SK-N-SH treated with all-trans-retinoic acid at 6 μM for 48 hours (cell line): ENCODE measurements around the gene CHCT1.

Source experiments
- ATAC-seq: fragments of 200-7000 bp; cut with Tn5 transposase; 3 replicates; pipeline ENCODE4 v1.9.1; 2020; ENCODE audit warnings: mild to moderate bottlenecking, moderate library complexity
- ARNTL ChIP-seq: fragments of 450-650 bp; formaldehyde crosslinking; IDR thresholded peaks from 2 replicates; pipeline ENCODE4 v1.5.0; 2020; ENCODE audit warnings: low read depth, mild to moderate bottlenecking, moderate library complexity, borderline replicate concordance
- BACH2 ChIP-seq: fragments of 250-450 bp; sonication (Bioruptor Pico); IDR thresholded peaks from 2 replicates; pipeline ENCODE4 v1.9.0; 2021; ENCODE audit warnings: mild to moderate bottlenecking, borderline replicate concordance
- CSDC2 ChIP-seq: fragments of 250-450 bp; sonication (Bioruptor Pico); IDR thresholded peaks from 2 replicates; pipeline ENCODE4 v1.5.0; 2020; ENCODE audit warnings: mild to moderate bottlenecking, moderate library complexity
- ESRRG ChIP-seq: fragments of 250-450 bp; sonication (Bioruptor Pico); IDR thresholded peaks from 2 replicates; pipeline ENCODE4 v1.6.1; 2021; ENCODE audit warnings: mild to moderate bottlenecking
- GLIS3 ChIP-seq: fragments of 250-450 bp; sonication (Bioruptor Pico); IDR thresholded peaks from 2 replicates; pipeline ENCODE4 v1.5.0; 2020; ENCODE audit warnings: mild to moderate bottlenecking, moderate library complexity
- ISL1 ChIP-seq: fragments of 250-450 bp; sonication (Bioruptor Pico); IDR thresholded peaks from 2 replicates; pipeline ENCODE4 v2.1.2; 2022; ENCODE audit warnings: mild to moderate bottlenecking, moderate library complexity
- OSR1 ChIP-seq: fragments of 250-450 bp; sonication (Bioruptor Pico); IDR thresholded peaks from 2 replicates; pipeline ENCODE4 v1.8.0; 2022; ENCODE audit warnings: moderate library complexity, mild to moderate bottlenecking, inconsistent platforms
- PPARA ChIP-seq: fragments of 250-450 bp; sonication (Bioruptor Pico); IDR thresholded peaks from 2 replicates; pipeline ENCODE4 v1.5.0; 2020; ENCODE audit warnings: mild to moderate bottlenecking, borderline replicate concordance
- RARB ChIP-seq: fragments of 250-450 bp; sonication (Bioruptor Pico); IDR thresholded peaks from 2 replicates; pipeline ENCODE4 v1.8.0; 2021; ENCODE audit warnings: mild to moderate bottlenecking, moderate library complexity
- SNAI2 ChIP-seq: fragments of 250-450 bp; sonication (Bioruptor Pico); IDR thresholded peaks from 2 replicates; pipeline ENCODE4 v1.5.0; 2020; ENCODE audit warnings: mild to moderate bottlenecking, moderate library complexity
- TCF4 ChIP-seq: fragments of 250-450 bp; sonication (Bioruptor Pico); IDR thresholded peaks from 2 replicates; pipeline ENCODE4 v1.8.0; 2021; ENCODE audit warnings: mild to moderate bottlenecking, moderate library complexity, borderline replicate concordance
- TOX ChIP-seq: fragments of 250-450 bp; sonication (Bioruptor Pico); IDR thresholded peaks from 2 replicates; pipeline ENCODE4 v1.8.0; 2021; ENCODE audit warnings: mild to moderate bottlenecking, moderate library complexity, borderline replicate concordance
- ZC3H10 ChIP-seq: fragments of 250-450 bp; sonication (Bioruptor Pico); IDR thresholded peaks from 2 replicates; pipeline ENCODE4 v1.5.1; 2021; ENCODE audit warnings: mild to moderate bottlenecking, moderate library complexity
- ZFP3 ChIP-seq: fragments of 250-450 bp; sonication (Bioruptor Pico); IDR thresholded peaks from 2 replicates; pipeline ENCODE4 v1.5.0; 2020; ENCODE audit warnings: mild to moderate bottlenecking, moderate library complexity
- ZFP30 ChIP-seq: fragments of 450-650 bp; formaldehyde crosslinking; IDR thresholded peaks from 2 replicates; pipeline ENCODE4 v1.5.0; 2022; ENCODE audit warnings: mild to moderate bottlenecking, moderate library complexity
- ZNF565 ChIP-seq: fragments of 450-650 bp; formaldehyde crosslinking; conservative IDR thresholded peaks from 2 replicates; pipeline ENCODE4 v1.5.0; 2020; ENCODE audit warnings: low read depth, mild to moderate bottlenecking, moderate library complexity
- ZNF70 ChIP-seq: fragments of 450-650 bp; formaldehyde crosslinking; IDR thresholded peaks from 2 replicates; pipeline ENCODE4 v1.5.0; 2020; ENCODE audit warnings: mild to moderate bottlenecking, moderate library complexity
- ZNF8 ChIP-seq: fragments of 450-650 bp; formaldehyde crosslinking; IDR thresholded peaks from 2 replicates; pipeline ENCODE4 v1.5.0; 2020; ENCODE audit warnings: mild to moderate bottlenecking, moderate library complexity
- TF ChIP-seq, protein P1 (sequence below): fragments of 250-450 bp; sonication (Bioruptor Pico); IDR thresholded peaks from 2 replicates; pipeline ENCODE4 v1.8.0; 2021; ENCODE audit warnings: low read depth, mild to moderate bottlenecking, moderate library complexity, borderline replicate concordance
- TF ChIP-seq, protein P2 (sequence below): fragments of 250-450 bp; sonication (Bioruptor Pico); IDR thresholded peaks from 2 replicates; pipeline ENCODE4 v1.5.1; 2020; ENCODE audit warnings: low read depth, mild to moderate bottlenecking, moderate library complexity
- TF ChIP-seq, protein P3 (sequence below): fragments of 250-450 bp; sonication (Bioruptor Pico); IDR thresholded peaks from 2 replicates; pipeline ENCODE4 v1.8.0; 2020; ENCODE audit warnings: mild to moderate bottlenecking, moderate library complexity, borderline replicate concordance
- TF ChIP-seq, protein P4 (sequence below): fragments of 250-450 bp; sonication (Bioruptor Pico); IDR thresholded peaks from 2 replicates; pipeline ENCODE4 v1.5.0; 2020; ENCODE audit warnings: mild to moderate bottlenecking, moderate library complexity
- TF ChIP-seq, protein P5 (sequence below): fragments of 250-450 bp; sonication (Bioruptor Pico); IDR thresholded peaks from 2 replicates; pipeline ENCODE4 v1.5.1; 2021; ENCODE audit warnings: mild to moderate bottlenecking, moderate library complexity

CHCT1 gene

DNA sequence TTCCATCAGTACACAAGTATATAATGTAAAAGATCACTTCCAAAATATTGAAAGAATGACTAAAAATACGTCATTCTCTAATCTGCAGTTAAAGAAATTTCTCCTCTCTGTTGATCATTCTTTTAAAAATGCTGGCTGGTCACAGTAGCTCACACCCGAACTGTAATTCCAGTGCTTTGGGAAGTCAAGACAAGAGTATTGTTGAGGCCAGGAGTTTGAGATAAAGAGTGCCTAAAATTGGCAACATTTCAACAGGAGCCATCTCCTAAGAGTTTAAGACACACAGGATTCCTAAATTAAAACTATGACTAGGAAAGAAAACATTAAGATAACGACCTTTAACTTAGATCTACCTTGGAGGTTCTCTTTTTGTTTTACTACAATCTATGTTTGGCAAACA, 25.9 kb upstream of the CHCT1 start:
- no peak for TF ChIP-seq TCF4 (CRISPR knock-in tag)
- no peak for TF ChIP-seq ZNF70
- TF ChIP-seq ZNF8 = no peak
- TF ChIP-seq OSR1 (CRISPR knock-in tag) = no peak
- no peak for TF ChIP-seq ESRRG (CRISPR knock-in tag)
- no peak for TF ChIP-seq GLIS3 (CRISPR knock-in tag)
- TF ChIP-seq, all 23 proteins: peak for 0
- ATAC-seq = no peak

DNA sequence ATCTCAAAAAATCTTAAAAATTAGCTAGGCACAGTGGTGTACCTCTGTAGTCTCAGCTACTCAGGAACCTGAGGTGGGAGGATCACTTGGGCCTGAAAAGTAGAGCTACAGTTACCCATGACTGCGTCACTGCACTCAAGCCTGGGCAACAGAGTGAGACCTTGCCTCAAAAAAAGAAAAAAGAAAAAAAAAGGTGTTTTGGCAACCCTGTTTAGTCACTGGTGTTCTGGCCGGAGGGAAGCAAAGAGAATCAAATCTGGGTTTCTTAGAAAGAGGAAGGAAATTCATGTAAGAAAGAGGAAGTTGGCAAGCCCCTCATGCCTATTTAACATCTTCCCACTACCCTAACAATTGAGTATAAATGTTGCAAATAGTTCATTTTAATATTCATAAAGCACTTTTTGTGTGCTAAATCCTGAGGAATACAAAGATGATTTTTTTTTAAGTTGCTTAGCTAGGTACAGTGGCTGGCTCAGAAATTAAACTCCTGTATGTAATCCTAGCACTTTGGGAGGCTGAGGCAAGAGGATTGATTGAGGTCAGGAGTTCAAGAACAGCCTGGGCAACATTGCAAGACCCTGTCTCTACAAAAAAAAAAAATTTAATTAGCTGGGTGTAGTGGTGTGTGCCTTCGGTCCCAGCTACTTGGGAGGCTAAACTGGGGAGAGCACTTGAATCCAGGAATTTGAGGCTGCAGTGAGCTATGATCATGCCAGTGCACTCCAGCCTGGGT, 23.9 kb upstream of the CHCT1 start:
- ATAC-seq = no peak
- TF ChIP-seq ARNTL (CRISPR knock-in tag) (no peak), BACH2 (CRISPR knock-in tag) (no peak)
- TF ChIP-seq, all 23 proteins: peak for 0

DNA sequence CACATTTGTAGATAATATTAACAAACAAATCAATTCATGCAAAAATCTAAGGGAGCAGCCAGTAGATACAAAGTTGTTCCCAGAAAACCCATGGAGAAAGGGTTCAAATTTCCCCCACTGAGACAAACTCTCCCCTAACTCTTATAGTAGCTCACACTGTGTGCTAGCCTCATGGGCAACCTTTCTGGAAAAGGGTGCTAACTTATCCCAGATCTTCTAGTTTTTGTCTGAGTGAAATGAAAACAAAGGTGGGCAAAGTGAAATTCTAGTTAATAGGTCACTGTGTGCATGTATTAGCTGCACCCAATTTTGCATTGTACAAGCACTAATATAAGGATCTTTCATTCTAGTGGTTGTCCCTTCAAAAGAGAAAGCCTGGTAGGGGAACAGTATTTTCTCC, 20.5 kb upstream of the CHCT1 start:
- no peak for ATAC-seq
- TF ChIP-seq ZFP3 (CRISPR knock-in tag) = no peak
- no peak for TF ChIP-seq TCF4 (CRISPR knock-in tag)
- no peak for TF ChIP-seq GLIS3 (CRISPR knock-in tag)
- no peak for TF ChIP-seq ESRRG (CRISPR knock-in tag)
- TF ChIP-seq ISL1 (CRISPR knock-in tag) = no peak
- TF ChIP-seq ZC3H10 (CRISPR knock-in tag) = no peak
- no peak for TF ChIP-seq BACH2 (CRISPR knock-in tag)
- no peak for TF ChIP-seq ZNF565 (CRISPR knock-in tag)
- TF ChIP-seq ZFP30 (CRISPR knock-in tag) = no peak
- TF ChIP-seq, protein P1, sequence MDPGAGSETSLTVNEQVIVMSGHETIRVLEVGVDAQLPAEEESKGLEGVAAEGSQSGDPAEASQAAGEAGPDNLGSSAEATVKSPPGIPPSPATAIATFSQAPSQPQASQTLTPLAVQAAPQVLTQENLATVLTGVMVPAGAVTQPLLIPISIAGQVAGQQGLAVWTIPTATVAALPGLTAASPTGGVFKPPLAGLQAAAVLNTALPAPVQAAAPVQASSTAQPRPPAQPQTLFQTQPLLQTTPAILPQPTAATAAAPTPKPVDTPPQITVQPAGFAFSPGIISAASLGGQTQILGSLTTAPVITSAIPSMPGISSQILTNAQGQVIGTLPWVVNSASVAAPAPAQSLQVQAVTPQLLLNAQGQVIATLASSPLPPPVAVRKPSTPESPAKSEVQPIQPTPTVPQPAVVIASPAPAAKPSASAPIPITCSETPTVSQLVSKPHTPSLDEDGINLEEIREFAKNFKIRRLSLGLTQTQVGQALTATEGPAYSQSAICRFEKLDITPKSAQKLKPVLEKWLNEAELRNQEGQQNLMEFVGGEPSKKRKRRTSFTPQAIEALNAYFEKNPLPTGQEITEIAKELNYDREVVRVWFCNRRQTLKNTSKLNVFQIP = no peak
- no peak for TF ChIP-seq TOX (CRISPR knock-in tag)
- TF ChIP-seq CSDC2 = no peak
- no peak for TF ChIP-seq SNAI2 (CRISPR knock-in tag)
- TF ChIP-seq PPARA (CRISPR knock-in tag) = no peak
- TF ChIP-seq, protein P2, sequence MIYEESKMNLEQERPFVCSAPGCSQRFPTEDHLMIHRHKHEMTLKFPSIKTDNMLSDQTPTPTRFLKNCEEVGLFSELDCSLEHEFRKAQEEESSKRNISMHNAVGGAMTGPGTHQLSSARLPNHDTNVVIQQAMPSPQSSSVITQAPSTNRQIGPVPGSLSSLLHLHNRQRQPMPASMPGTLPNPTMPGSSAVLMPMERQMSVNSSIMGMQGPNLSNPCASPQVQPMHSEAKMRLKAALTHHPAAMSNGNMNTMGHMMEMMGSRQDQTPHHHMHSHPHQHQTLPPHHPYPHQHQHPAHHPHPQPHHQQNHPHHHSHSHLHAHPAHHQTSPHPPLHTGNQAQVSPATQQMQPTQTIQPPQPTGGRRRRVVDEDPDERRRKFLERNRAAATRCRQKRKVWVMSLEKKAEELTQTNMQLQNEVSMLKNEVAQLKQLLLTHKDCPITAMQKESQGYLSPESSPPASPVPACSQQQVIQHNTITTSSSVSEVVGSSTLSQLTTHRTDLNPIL = no peak
- TF ChIP-seq, protein P3, sequence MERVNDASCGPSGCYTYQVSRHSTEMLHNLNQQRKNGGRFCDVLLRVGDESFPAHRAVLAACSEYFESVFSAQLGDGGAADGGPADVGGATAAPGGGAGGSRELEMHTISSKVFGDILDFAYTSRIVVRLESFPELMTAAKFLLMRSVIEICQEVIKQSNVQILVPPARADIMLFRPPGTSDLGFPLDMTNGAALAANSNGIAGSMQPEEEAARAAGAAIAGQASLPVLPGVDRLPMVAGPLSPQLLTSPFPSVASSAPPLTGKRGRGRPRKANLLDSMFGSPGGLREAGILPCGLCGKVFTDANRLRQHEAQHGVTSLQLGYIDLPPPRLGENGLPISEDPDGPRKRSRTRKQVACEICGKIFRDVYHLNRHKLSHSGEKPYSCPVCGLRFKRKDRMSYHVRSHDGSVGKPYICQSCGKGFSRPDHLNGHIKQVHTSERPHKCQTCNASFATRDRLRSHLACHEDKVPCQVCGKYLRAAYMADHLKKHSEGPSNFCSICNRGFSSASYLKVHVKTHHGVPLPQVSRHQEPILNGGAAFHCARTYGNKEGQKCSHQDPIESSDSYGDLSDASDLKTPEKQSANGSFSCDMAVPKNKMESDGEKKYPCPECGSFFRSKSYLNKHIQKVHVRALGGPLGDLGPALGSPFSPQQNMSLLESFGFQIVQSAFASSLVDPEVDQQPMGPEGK (CRISPR knock-in tag) = no peak

DNA sequence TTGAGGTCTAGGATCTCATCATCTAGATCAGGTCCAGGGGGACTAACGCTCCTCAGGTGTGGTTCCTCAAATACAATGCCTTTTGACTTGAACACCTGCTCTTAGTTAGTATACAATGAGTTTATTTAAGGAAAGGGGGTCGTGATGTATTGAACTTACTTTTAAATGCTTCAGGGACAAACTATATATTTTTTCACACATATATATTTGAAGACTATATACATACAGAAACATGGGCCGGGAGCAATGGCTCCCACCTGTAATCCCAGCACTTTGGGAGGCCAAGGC, 18.8 kb upstream of the CHCT1 start:
- TF ChIP-seq TOX (CRISPR knock-in tag) (no peak), TCF4 (CRISPR knock-in tag) (no peak), RARB (CRISPR knock-in tag) (no peak), BACH2 (CRISPR knock-in tag) (no peak), ZNF70 (no peak)
- TF ChIP-seq, protein P2 = no peak
- TF ChIP-seq, all 23 proteins: peak for 0
- no peak for ATAC-seq

DNA sequence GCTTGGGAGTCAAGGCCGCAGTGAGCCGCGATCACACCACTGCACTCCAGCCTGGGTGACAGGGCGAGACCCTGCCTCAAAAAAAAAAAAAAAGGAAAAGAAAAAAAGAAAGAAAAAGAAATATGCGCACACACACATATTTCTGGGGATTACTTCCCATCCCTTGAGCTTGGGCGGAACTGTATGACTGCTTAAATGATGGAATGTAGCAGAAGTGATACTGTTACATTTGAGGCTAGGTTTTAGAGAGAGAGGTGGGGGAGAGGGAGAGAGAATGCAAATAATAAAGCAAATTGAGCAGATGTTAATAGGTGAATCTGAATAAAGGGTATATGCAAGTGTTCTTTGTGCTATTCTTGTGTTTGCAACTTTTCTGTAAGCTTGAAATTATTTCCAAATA, 18.3 kb upstream of the CHCT1 start:
- ATAC-seq = no peak
- TF ChIP-seq ESRRG (CRISPR knock-in tag) (no peak), RARB (CRISPR knock-in tag) (no peak), ISL1 (CRISPR knock-in tag) (no peak), ZFP3 (CRISPR knock-in tag) (no peak), ZNF8 (no peak)
- TF ChIP-seq, protein P4, sequence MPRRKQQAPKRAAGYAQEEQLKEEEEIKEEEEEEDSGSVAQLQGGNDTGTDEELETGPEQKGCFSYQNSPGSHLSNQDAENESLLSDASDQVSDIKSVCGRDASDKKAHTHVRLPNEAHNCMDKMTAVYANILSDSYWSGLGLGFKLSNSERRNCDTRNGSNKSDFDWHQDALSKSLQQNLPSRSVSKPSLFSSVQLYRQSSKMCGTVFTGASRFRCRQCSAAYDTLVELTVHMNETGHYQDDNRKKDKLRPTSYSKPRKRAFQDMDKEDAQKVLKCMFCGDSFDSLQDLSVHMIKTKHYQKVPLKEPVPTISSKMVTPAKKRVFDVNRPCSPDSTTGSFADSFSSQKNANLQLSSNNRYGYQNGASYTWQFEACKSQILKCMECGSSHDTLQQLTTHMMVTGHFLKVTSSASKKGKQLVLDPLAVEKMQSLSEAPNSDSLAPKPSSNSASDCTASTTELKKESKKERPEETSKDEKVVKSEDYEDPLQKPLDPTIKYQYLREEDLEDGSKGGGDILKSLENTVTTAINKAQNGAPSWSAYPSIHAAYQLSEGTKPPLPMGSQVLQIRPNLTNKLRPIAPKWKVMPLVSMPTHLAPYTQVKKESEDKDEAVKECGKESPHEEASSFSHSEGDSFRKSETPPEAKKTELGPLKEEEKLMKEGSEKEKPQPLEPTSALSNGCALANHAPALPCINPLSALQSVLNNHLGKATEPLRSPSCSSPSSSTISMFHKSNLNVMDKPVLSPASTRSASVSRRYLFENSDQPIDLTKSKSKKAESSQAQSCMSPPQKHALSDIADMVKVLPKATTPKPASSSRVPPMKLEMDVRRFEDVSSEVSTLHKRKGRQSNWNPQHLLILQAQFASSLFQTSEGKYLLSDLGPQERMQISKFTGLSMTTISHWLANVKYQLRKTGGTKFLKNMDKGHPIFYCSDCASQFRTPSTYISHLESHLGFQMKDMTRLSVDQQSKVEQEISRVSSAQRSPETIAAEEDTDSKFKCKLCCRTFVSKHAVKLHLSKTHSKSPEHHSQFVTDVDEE = no peak
- TF ChIP-seq, protein P5, sequence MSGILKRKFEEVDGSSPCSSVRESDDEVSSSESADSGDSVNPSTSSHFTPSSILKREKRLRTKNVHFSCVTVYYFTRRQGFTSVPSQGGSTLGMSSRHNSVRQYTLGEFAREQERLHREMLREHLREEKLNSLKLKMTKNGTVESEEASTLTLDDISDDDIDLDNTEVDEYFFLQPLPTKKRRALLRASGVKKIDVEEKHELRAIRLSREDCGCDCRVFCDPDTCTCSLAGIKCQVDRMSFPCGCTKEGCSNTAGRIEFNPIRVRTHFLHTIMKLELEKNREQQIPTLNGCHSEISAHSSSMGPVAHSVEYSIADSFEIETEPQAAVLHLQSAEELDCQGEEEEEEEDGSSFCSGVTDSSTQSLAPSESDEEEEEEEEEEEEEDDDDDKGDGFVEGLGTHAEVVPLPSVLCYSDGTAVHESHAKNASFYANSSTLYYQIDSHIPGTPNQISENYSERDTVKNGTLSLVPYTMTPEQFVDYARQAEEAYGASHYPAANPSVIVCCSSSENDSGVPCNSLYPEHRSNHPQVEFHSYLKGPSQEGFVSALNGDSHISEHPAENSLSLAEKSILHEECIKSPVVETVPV (CRISPR knock-in tag) = no peak
